ENCODE results near the gene DNAH2. TPM values are rescaled to one million over a fixed set of nuclear protein-coding genes. Genes with fewer than 3 reads are reported as not detected.

Gene DNAH2
- total RNA-seq, 2 donors from 2014 or later = 0.19 to 1.3 TPM

GRCh38 chr17:7831233-7831632, 113.7 kb downstream of the DNAH2 start:
- DNase-seq (ENCODE audit: low spot score) = peak; percentile 53
- intact Hi-C loops (cut with DNase I) = no loop called here

- DNase-seq (ENCODE audit: low spot score) = no peak
- intact Hi-C loops (cut with DNase I) = no loop called here
These were observed 114.9 kb downstream of the DNAH2 start for GRCh38 chr17:7832431-7832830.

- DNase-seq (ENCODE audit: low spot score) = peak; percentile 61
- intact Hi-C loops (cut with DNase I) = no loop called here
These were observed 115.7 kb downstream of the DNAH2 start for GRCh38 chr17:7833011-7833794.

DNA sequence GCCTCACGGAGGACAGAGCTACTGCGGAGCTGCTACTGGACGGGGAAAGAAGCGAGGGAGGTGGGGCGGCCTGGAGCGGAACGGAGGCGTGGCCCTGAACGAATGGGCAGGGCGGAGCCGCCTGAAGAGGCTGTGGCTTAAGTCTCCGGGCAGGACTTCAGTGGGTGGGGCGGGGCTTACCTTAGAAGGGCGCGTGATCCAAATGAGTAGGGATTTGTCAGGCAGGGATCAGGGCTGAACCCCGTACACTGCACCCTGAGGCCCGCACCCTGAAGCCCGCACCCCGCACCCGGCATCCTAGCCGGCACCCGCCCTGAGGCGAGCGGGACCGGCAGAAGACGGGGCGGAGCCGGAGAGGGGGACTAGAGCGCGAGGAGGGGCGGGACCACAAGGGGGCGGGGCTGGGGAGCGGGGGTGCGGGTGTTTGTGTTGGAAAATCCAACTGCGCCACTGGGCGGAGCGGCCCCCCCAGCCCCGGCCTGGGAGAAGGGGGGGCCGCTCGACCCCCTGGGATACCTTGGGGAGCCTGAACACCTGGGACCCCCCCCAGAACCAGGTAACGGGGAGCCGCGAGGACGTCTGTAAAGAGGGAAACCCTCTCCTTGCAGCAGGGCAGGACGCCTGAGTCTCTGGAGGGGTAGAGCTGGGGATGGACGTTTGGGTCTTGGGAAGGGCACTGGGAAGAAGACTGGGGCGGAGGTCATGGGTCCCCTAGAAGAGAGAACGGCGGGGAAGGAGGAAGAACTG, 116.4 kb downstream of the DNAH2 start, which contains the start of gene KDM6B:
Gene KDM6B, plus strand, starts transcription at position 423 of the 747 bp plus-strand sequence. CDS start 11,338 bp downstream, outside the sequence.
- peak; percentile 98 for DNase-seq (ENCODE audit: low spot score)
- intact Hi-C loops (cut with DNase I) = no loop called here

GRCh38 chr17:7834542-7834956, 117.0 kb downstream of the DNAH2 start:
- DNase-seq (ENCODE audit: low spot score) = peak; percentile 93
- intact Hi-C loops (cut with DNase I) = no loop called here

DNA sequence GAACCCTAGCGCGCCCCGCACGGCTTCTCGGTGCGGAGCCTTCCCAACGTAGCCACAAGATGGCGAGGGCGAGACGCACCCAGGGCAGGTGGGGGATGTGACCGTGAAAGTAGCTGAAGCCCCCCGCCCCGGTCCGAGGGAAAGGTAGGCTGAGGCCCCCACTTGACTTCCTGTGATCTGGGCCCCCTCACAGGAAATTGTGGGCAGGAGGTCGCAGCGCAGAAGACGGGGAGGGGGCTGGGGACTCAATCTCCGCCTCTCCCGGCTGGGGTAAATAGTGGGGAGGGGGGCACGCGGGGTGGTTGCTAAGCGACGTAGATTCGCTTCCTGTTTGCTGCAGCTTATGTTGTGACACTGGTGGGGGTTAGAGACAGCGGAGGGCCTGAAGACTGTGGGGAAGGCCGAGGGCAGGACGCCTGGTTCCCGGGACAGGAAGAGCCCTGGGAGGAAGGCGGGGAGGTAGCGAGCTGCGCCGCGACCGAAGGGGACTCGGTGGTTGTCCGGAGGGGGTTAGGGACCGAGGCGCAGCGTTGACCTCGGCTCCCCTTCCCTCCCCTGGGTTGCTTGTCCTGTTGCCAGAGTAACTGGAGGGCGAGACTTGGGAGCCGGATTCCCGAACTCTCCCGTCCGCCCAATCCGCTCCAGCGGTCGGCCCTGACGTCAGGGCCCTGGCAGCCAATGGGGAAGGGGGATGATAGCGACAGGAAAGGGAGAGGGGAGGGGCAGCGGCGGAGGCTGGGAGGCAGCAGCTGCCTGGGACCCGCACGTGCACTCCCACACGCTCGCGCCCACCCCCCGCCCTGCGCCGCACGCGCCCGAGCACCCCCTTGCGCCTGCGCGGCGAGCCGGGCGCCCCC, 117.6 kb downstream of the DNAH2 start:
- DNase-seq (ENCODE audit: low spot score) = peak; percentile 99
- intact Hi-C loops (cut with DNase I) = no loop called here

- intact Hi-C loops (cut with DNase I) = no loop called here
- peak; percentile 92 for DNase-seq (ENCODE audit: low spot score)
These were observed 118.5 kb downstream of the DNAH2 start for GRCh38 chr17:7835814-7836595.

GRCh38 chr17:7836596-7837407, 119.3 kb downstream of the DNAH2 start:
- intact Hi-C loops (cut with DNase I) = no loop called here
- peak; percentile 98 for DNase-seq (ENCODE audit: low spot score)

DNA sequence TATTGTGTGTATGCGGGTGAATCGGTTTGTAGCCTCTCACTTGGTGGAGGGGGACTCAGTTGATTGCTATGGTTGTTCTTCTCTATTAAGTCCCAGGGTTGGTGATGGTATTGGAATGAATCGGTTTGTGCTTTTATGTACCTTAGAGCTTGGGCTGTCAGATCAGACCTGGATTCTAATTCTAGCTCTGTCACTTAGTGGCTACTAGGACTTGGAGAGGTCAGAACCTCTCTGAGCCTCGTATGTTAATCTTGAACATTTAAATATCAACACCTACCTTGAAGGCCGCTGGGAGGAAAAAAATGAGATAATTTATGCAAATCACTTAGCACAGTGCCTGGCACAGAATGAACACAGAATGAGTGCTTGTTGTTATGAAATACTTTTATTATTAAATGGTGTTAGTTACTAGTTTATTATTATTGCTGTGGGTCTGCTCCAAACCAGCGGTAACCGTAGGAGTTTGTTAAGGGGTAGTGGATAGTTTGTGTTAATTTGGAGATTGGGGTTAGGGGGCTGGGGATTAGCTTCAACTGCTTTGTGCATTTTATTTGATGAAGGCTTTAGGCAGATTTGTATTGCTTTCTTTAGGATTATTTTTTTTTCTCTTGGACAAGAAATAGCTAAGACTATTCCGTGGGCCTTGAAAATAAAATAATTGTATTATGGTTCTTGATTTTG, 120.0 kb downstream of the DNAH2 start:
- DNase-seq (ENCODE audit: low spot score) = no peak
- intact Hi-C loops (cut with DNase I) = no loop called here

GRCh38 chr17:7838090-7839075, 120.8 kb downstream of the DNAH2 start:
- no peak for DNase-seq (ENCODE audit: low spot score)
- intact Hi-C loops (cut with DNase I) = no loop called here

GRCh38 chr17:7839190-7839875, 121.8 kb downstream of the DNAH2 start:
- no peak for DNase-seq (ENCODE audit: low spot score)
- intact Hi-C loops (cut with DNase I) = no loop called here

DNA sequence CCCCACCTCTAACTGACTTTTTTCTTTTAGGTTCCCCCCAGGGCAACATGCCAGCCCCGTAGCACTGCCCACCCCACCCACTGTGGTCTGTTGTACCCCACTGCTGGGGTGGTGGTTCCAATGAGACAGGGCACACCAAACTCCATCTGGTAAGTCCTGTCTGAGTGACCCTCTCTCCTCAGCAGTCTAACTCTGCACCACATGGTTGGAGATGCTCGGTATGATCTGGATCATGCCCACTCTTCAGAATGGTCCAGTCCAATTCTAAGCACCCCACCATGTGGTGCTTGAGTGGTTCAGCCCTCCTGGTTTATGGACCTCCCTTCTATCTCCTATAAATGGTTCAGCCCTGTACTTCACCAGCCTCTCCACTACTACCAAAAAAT, 122.3 kb downstream of the DNAH2 start:
- no peak for DNase-seq (ENCODE audit: low spot score)
- intact Hi-C loops (cut with DNase I) = no loop called here

DNA sequence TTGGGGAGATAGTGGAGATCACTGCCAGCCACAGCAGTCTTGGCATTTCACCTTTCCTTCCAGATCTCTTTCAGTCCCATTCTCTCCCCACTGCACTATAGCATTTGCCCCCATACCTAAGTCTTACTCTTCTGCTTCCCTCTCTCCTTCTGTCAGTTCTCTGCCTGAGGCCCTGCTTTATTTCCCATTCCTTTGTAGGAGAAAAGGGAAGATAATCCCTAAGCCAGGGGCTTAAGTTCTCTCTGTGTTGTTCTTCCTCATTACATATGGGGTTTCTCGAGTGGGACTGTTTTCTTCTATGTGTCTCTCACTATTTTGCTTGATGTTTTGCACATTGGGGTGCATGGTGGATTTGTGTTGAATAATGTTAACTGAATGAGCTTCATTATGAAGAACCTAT, 122.9 kb downstream of the DNAH2 start:
- no peak for DNase-seq (ENCODE audit: low spot score)
- intact Hi-C loops (cut with DNase I) = no loop called here

DNA sequence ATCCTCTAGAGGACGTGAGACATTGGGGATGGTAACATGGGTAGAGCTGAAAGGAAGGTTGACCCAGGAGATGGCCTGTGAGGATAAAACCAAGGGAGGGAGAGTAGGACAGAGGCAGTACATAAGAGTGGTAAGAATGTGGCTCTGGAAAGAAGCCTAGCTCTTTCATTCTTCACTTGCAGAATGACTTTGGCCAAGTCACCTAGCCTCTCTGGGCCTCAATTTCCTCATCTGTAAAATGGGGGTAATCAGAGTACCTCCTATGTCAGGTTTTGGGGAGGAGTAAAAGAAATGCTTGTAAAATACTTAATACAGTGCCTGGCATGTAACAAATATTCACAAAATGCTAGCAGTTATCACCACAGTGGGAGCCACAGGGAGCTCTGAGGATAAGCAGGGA, 123.3 kb downstream of the DNAH2 start:
- intact Hi-C loops (cut with DNase I) = no loop called here

GRCh38 chr17:7841396-7841914, 123.9 kb downstream of the DNAH2 start:
- intact Hi-C loops (cut with DNase I) = no loop called here
- DNase-seq (ENCODE audit: low spot score) = peak; percentile 98

More for the DNA sequence above, 123.3 kb downstream of the DNAH2 start:
- DNase-seq (ENCODE audit: low spot score) = no peak

All from posterior vena cava (tissue), 2 donors.